A673 (cell line): ENCODE data around the gene PDZD4.

Experiments
- CTCF ChIP-seq: fragments of 300-800, 200-600 bp; sonication (generic); conservative IDR thresholded peaks from 2 replicates; pipeline ENCODE4 v1.5.1; 2017; ENCODE audit warnings: low read depth, mild to moderate bottlenecking, antibody characterized with exemption, low read length, moderate library complexity, mixed read lengths
- EZH2 ChIP-seq: fragments of 200-600 bp; sonication (generic); IDR thresholded peaks from 2 replicates; pipeline ENCODE4 v1.6.1; 2017; ENCODE audit warnings: borderline replicate concordance, low read depth, mild to moderate bottlenecking, mixed read lengths, antibody characterized with exemption, low read length; ENCODE audit not compliant: poor library complexity, severe bottlenecking

DNA sequence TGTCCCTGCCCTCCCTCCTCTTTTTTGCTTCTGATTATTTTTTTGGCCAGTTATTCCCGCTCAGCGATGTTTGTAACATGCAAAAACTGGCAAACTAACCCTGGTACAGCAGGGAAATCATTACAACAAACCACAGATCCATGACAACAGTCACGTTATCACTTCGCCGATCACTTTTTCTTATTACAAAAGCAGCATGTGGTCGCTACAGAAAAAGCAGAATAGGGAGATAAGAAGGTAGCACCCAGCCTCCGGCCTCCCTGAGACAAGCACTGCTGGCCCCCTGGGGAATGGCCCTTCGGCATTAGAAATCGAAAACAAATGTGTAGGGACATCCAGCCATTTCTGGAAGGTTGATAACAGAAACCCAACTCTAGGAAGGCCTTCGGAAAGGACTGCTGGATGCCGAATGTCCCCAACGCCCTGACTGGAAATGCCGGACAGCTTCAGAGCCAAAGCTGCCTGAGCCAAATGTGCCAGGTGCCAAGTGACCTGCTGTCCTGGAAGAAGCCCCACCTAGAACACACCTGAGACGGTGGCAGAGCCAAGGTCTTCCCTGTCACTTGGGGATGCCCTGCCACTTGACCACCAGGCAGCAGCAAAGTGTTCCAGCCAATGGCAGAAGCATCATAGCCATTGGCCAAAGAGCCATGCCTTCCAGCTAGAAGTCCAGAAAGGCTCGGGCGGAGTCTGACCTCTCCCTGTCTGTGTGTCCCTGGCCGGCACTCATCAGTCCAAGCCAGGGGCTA is 39.1 kb downstream of the PDZD4 start:
- TF ChIP-seq CTCF = no peak
- TF ChIP-seq EZH2 = no peak
